A673 (cell line): ENCODE results near the gene IDUA. TPM values are rescaled to one million over a fixed set of nuclear protein-coding genes. Genes with fewer than 3 reads are reported as not detected.

Experiments
- BruUV-seq: library from RNA; stranded (reverse); fragments of 400-500 nt; replicated peaks from 2 replicates; lab custom pipeline; 2021; lab: Mats Ljungman, UMichigan
- CTCF ChIA-PET: fragments of 300-600 bp; sonication (Branson Sonifier 250); formaldehyde crosslinking; loops from one replicate; lab custom pipeline; 2022; ENCODE audit warnings: antibody characterized with exemption; lab: Charles Lee
- POLR2A ChIA-PET: fragments of 300-600 bp; sonication (Branson Sonifier 250); formaldehyde crosslinking; loops from one replicate; lab custom pipeline; 2022; ENCODE audit warnings: antibody characterized with exemption; ENCODE audit not compliant: low non-redundant PET; lab: Charles Lee
- DNase-seq: peaks from one replicate; pipeline ENCODE4 v3.0.0-alpha.2; 2015; ENCODE audit warnings: low spot score
- H3K27ac ChIP-seq: fragments of 200-600 bp; sonication (generic); 2 replicates; pipeline ENCODE4 v1.5.1; 2016; ENCODE audit warnings: mixed run types, low read depth, mild to moderate bottlenecking, mixed read lengths, antibody characterized with exemption, low read length; ENCODE audit not compliant: poor library complexity, severe bottlenecking
- H3K27me3 ChIP-seq: fragments of 200-600 bp; sonication (generic); replicated peaks from 2 replicates; pipeline ENCODE4 v1.6.1; 2017; ENCODE audit warnings: mixed run types, low read depth, mild to moderate bottlenecking, mixed read lengths, antibody characterized with exemption, low read length; ENCODE audit not compliant: insufficient read depth, poor library complexity
- H3K36me3 ChIP-seq: fragments of 200-600 bp; sonication (generic); 2 replicates; pipeline ENCODE4 v1.6.1; 2016; ENCODE audit warnings: mixed run types, mild to moderate bottlenecking, mixed read lengths, antibody characterized with exemption, low read length; ENCODE audit not compliant: insufficient read depth, poor library complexity, severe bottlenecking
- H3K4me1 ChIP-seq: fragments of 200-600 bp; sonication (generic); 2 replicates; pipeline ENCODE4 v1.6.1; 2017; ENCODE audit warnings: mixed run types, mild to moderate bottlenecking, mixed read lengths, antibody characterized with exemption, low read length; ENCODE audit not compliant: insufficient read depth, poor library complexity, severe bottlenecking
- H3K4me3 ChIP-seq: fragments of 200-600 bp; sonication (generic); 2 replicates; pipeline ENCODE4 v1.5.1; 2016; ENCODE audit warnings: low read depth, mixed run types, mild to moderate bottlenecking, mixed read lengths, low read length; ENCODE audit not compliant: poor library complexity, severe bottlenecking
- H3K9me3 ChIP-seq: fragments of 200-600 bp; sonication (generic); 2 replicates; pipeline ENCODE4 v1.6.1; 2016; ENCODE audit warnings: mixed run types, low read depth, mild to moderate bottlenecking, mixed read lengths, antibody characterized with exemption, low read length; ENCODE audit not compliant: poor library complexity, severe bottlenecking
- EZH2 ChIP-seq: fragments of 200-600 bp; sonication (generic); IDR thresholded peaks from 2 replicates; pipeline ENCODE4 v1.6.1; 2017; ENCODE audit warnings: borderline replicate concordance, low read depth, mild to moderate bottlenecking, mixed read lengths, antibody characterized with exemption, low read length; ENCODE audit not compliant: poor library complexity, severe bottlenecking
- intact Hi-C: fragments of 100-400 bp; cut with micrococcal nuclease; formaldehyde crosslinking; loops from one replicate; pipeline ENCODE4 v1.10.0; 2022; ENCODE audit not compliant: unreplicated experiment
- total RNA-seq: library from RNA; stranded (reverse); gene quantifications from 2 replicates; pipeline ENCODE4 v1.2.3, GENCODE V29; 2021
- TF ChIP-seq, protein P1 (sequence below): fragments of 300-800, 200-600 bp; sonication (generic); conservative IDR thresholded peaks from 2 replicates; pipeline ENCODE4 v1.5.1; 2017; ENCODE audit warnings: low read depth, mild to moderate bottlenecking, antibody characterized with exemption, low read length, moderate library complexity, mixed read lengths

IDUA gene
- total RNA-seq, 1 experiment from 2014 or later, result 12.3 TPM

DNA sequence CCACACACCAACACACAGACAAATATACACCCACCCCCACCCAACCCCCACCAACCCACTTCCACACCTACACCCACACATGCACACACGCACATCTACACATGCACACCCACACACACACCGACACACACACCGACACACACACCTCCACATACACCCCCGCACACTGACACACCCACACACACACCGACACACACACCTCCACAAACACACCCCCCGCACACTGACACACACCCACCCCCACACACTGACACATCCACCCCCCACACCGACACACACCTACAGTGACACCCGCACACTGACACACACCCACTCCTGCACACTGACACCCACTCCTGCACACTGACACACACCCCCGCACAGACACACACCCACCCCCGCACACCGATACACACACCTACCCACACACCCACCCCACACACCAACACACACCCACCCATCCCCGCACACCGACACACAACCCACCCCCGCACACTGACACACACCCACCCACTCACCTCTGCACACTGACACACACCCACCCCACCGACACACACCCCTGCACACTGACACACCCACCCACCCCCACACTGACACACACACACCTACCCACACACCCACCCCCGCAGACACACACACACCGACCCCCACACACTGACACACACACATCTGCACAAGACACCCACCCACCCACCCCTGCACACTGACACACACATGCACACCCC lies 55.7 kb downstream of the IDUA start:
- no peak overlapping the region for H3K4me3 ChIP-seq
- no peak for TF ChIP-seq EZH2
- TF ChIP-seq, protein P1, sequence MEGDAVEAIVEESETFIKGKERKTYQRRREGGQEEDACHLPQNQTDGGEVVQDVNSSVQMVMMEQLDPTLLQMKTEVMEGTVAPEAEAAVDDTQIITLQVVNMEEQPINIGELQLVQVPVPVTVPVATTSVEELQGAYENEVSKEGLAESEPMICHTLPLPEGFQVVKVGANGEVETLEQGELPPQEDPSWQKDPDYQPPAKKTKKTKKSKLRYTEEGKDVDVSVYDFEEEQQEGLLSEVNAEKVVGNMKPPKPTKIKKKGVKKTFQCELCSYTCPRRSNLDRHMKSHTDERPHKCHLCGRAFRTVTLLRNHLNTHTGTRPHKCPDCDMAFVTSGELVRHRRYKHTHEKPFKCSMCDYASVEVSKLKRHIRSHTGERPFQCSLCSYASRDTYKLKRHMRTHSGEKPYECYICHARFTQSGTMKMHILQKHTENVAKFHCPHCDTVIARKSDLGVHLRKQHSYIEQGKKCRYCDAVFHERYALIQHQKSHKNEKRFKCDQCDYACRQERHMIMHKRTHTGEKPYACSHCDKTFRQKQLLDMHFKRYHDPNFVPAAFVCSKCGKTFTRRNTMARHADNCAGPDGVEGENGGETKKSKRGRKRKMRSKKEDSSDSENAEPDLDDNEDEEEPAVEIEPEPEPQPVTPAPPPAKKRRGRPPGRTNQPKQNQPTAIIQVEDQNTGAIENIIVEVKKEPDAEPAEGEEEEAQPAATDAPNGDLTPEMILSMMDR, result no peak
- no TSS peak for BruUV-seq
- no peaks in the 10 kb centered on the region for H3K4me1 ChIP-seq
- no peak for DNase-seq
- intact Hi-C loops, result no loop called here
- H3K9me3 ChIP-seq, result no peaks in the 10 kb centered on the region
- H3K36me3 ChIP-seq, result no peaks in the 10 kb centered on the region
- ChIA-PET POLR2A (no interaction called here), CTCF (no interaction called here)
- no peak overlapping the region for H3K27ac ChIP-seq
- H3K27me3 ChIP-seq, result peaks cover 29% of the 10 kb centered on the region

DNA sequence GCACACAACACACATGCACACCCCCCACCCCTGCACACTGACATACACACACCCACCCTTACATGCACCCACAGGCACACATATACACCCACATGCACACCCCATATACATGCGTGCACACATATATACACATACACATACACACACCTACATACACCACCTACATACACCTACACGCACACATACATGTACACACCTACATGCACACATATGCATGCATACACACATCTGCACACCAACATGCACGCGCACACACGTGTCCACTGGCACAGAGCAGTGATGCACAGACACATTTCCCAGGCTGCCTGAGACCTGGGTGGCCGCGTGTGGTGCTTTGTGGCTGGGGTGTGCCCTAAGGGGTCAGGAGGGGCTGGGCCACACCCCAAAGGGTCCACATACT lies 56.3 kb downstream of the IDUA start:
- no peaks in the 10 kb centered on the region for H3K9me3 ChIP-seq
- peaks cover 31% of the 10 kb centered on the region for H3K27me3 ChIP-seq
- no peak overlapping the region for H3K4me3 ChIP-seq
- CTCF ChIA-PET, result no interaction called here
- BruUV-seq, result no TSS peak
- no peaks in the 10 kb centered on the region for H3K36me3 ChIP-seq
- H3K27ac ChIP-seq, result no peak overlapping the region
- TF ChIP-seq EZH2, result no peak
- TF ChIP-seq, protein P1, result no peak
- intact Hi-C loops, result no loop called here
- DNase-seq, result no peak
- POLR2A ChIA-PET, result no interaction called here
- no peaks in the 10 kb centered on the region for H3K4me1 ChIP-seq

DNA sequence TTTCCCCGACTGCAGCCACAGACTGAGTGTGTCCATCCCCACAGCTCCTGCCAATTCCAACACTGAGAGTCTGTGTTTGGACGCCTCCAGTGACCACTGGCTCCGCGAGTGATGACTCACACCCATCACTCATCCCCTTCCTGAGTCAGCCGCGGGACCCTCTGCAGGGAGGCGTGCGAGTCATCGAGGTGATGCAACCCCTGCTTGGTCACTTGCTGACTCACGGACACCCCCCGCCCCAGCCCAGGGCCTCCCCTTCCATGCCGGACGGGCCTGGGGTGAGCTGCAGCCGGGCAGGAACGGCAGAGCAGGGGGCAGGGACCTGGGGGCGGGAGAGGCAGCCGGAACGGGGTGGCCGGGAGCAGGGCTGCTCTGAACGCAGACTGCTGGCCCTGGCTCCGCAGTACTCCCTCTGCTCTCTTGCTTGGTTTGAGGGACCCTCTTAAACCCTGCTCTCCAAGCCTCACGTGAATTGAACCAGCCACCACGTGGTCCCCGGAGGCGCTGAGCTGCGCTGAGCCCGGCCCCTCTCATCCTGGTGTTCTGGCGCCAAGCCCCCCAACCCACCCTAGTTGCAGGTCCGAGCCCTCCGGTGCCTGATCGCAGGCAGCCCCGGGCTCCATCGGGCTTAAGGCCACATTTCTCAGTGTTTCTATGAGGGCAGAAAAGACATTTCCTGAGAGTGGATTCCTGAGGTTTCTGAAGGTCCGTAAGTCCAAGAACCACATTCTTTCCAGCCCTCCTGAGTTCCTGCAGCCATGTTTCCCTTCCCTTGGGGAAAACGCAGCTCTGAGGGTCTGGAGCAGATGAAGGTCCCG lies 57.0 kb downstream of the IDUA start:
- no TSS peak for BruUV-seq
- DNase-seq, result peak; percentile 52

More for the DNA sequence above, 57.0 kb downstream of the IDUA start:
- CTCF ChIA-PET, result no interaction called here
- H3K9me3 ChIP-seq, result no peaks in the 10 kb centered on the region
- peaks cover 31% of the 10 kb centered on the region for H3K27me3 ChIP-seq
- no peak overlapping the region for H3K27ac ChIP-seq
- POLR2A ChIA-PET, result no interaction called here
- intact Hi-C loops, result no loop called here
- H3K4me3 ChIP-seq, result no peak overlapping the region
- H3K36me3 ChIP-seq, result no peaks in the 10 kb centered on the region
- TF ChIP-seq EZH2, result no peak
- TF ChIP-seq, protein P1, result no peak
- H3K4me1 ChIP-seq, result no peaks in the 10 kb centered on the region
